NCI-H2029 (cell line): Measurements from ENCODE around the gene SFMBT1.
"Not testable (repeated sequence)": the region's sequence is repeated elsewhere in the genome, so short reads cannot be mapped to it uniquely, and the experiment has no call there.

Experiments used
- DNase-seq: peaks from one replicate; lab custom pipeline; 2025; lab: John Stamatoyannopoulos, UW

The SFMBT1 gene

GRCh38 chr3:53072653-53073552, 27.0 kb upstream of the SFMBT1 start:
- peak; percentile 36 for DNase-seq

GRCh38 chr3:53071882-53072431, 26.1 kb upstream of the SFMBT1 start:
- DNase-seq = no peak

GRCh38 chr3:53069422-53070068, 23.7 kb upstream of the SFMBT1 start:
- DNase-seq = no peak

GRCh38 chr3:53068176-53068575, 22.3 kb upstream of the SFMBT1 start:
- DNase-seq = no peak

GRCh38 chr3:53067567-53067966, 21.7 kb upstream of the SFMBT1 start:
- no peak for DNase-seq

GRCh38 chr3:53065841-53066480, 20.1 kb upstream of the SFMBT1 start:
- peak; percentile 23 for DNase-seq

GRCh38 chr3:53062905-53063304, 17.0 kb upstream of the SFMBT1 start:
- DNase-seq = no peak

- no peak for DNase-seq
Measured at GRCh38 chr3:53056442-53056841, 10.6 kb upstream of the SFMBT1 start.

- not testable (repeated sequence) for DNase-seq
Measured at GRCh38 chr3:53054233-53054632, 8.4 kb upstream of the SFMBT1 start.

- no peak for DNase-seq
Measured at GRCh38 chr3:53051929-53052328, 6.1 kb upstream of the SFMBT1 start.

- DNase-seq = no peak
Measured at GRCh38 chr3:53049987-53050386, 4.1 kb upstream of the SFMBT1 start.

GRCh38 chr3:53046171-53047170, 598 bp upstream of the SFMBT1 start:
- DNase-seq = no peak

GRCh38 chr3:53044711-53045517, 959 bp downstream of the SFMBT1 start:
- DNase-seq = no peak

GRCh38 chr3:53044371-53044710, 1.5 kb downstream of the SFMBT1 start:
- DNase-seq = no peak

GRCh38 chr3:53043738-53044137, 2.1 kb downstream of the SFMBT1 start:
- no peak for DNase-seq

- DNase-seq = no peak
Measured at GRCh38 chr3:53042651-53043050, 3.2 kb downstream of the SFMBT1 start.

- no peak for DNase-seq
Measured at GRCh38 chr3:53040351-53040820, 5.5 kb downstream of the SFMBT1 start.

- no peak for DNase-seq
Measured at GRCh38 chr3:53039376-53039752, 6.5 kb downstream of the SFMBT1 start.

- DNase-seq = no peak
Measured at GRCh38 chr3:53038679-53039375, 7.0 kb downstream of the SFMBT1 start.
